Measurements from ENCODE around the gene ADGB.

GRCh38 chr6:146770275-146770964, 171.6 kb downstream of the ADGB start:
- TF ChIP-seq CTCF (conservative IDR thresholded peaks at IDR 0.05; ENCODE audit: low read depth, low read length) = no peak
- no peak for TF ChIP-seq EZH2phosphoT487 (IDR thresholded peaks at IDR 0.05; ENCODE audit: borderline replicate concordance, low read length)
- TF ChIP-seq EZH2 (IDR thresholded peaks at IDR 0.05; ENCODE audit: low read length, unreplicated experiment) = no peak
